Activated T-helper 2 cell treated with anti-CD3 and anti-CD28 coated beads, Interferon-gamma antibody, Interleukin-2, Interleukin-4, amounts not matched to agents 10 μg/mL and 5 μg/mL and 100 μg/mL, durations not matched to agents 14 hours and 24 hours and 36 hours (primary cell): ENCODE measurements around the gene PLAGL1. TPM values are rescaled to one million over a fixed set of nuclear protein-coding genes. Genes with fewer than 3 reads are reported as not detected.

Source experiments
- DNase-seq: peaks from one replicate; pipeline ENCODE4 v3.0.0; 2021; ENCODE audit warnings: low spot score
- H3K27ac Mint-ChIP-seq: one replicate; pipeline ENCODE4 v1.8.0; 2021; ENCODE audit warnings: mixed read lengths
- H3K27me3 Mint-ChIP-seq: one replicate; pipeline ENCODE4 v1.8.0; 2021; ENCODE audit warnings: low read depth, mixed read lengths
- H3K36me3 Mint-ChIP-seq: one replicate; pipeline ENCODE4 v1.8.0; 2021; ENCODE audit warnings: low read depth, mixed read lengths
- H3K4me1 Mint-ChIP-seq: one replicate; pipeline ENCODE4 v1.8.0; 2021; ENCODE audit warnings: low read depth, mixed read lengths
- H3K4me3 Mint-ChIP-seq: one replicate; pipeline ENCODE4 v1.8.0; 2021; ENCODE audit warnings: low read depth, mild to moderate bottlenecking, moderate library complexity, mixed read lengths
- H3K9me3 Mint-ChIP-seq: one replicate; pipeline ENCODE4 v1.8.0; 2021; ENCODE audit warnings: mixed read lengths
- intact Hi-C: fragments of 100-400 bp; cut with micrococcal nuclease; formaldehyde crosslinking; loops from one replicate; pipeline ENCODE4 v1.15.1; 2023
- total RNA-seq: library from RNA; stranded (reverse); gene quantifications from 2 replicates; pipeline ENCODE4 v1.2.3, GENCODE V29; 2022

The PLAGL1 gene
- total RNA-seq, 1 donor from 2014 or later = 15.7 TPM

GRCh38 chr6:143969077-143969476 is 39.0 kb downstream of the PLAGL1 start:
- Mint-ChIP-seq H3K36me3 (no peaks in the 10 kb centered on the region), H3K27me3 (peaks cover 13% of the 10 kb centered on the region), H3K4me3 (no peak overlapping the region), H3K27ac (no peak overlapping the region), H3K4me1 (peaks cover 3% of the 10 kb centered on the region), H3K9me3 (no peaks in the 10 kb centered on the region)
- intact Hi-C loops = no loop called here
- no peak for DNase-seq

- DNase-seq = no peak
- H3K36me3 Mint-ChIP-seq = no peaks in the 10 kb centered on the region
- peaks cover 13% of the 10 kb centered on the region for H3K27me3 Mint-ChIP-seq
- H3K4me3 Mint-ChIP-seq = no peak overlapping the region
- H3K4me1 Mint-ChIP-seq = peaks cover 3% of the 10 kb centered on the region
- no peak overlapping the region for H3K27ac Mint-ChIP-seq
- intact Hi-C loops = no loop called here
- H3K9me3 Mint-ChIP-seq = no peaks in the 10 kb centered on the region
Measured at GRCh38 chr6:143967706-143968376, 40.2 kb downstream of the PLAGL1 start.

- no peaks in the 10 kb centered on the region for H3K36me3 Mint-ChIP-seq
- H3K4me1 Mint-ChIP-seq = peaks cover 3% of the 10 kb centered on the region
- H3K9me3 Mint-ChIP-seq = no peaks in the 10 kb centered on the region
- no peak overlapping the region for H3K4me3 Mint-ChIP-seq
- peaks cover 5% of the 10 kb centered on the region for H3K27me3 Mint-ChIP-seq
- no peak for DNase-seq
- intact Hi-C loops = no loop called here
- no peak overlapping the region for H3K27ac Mint-ChIP-seq
Measured at GRCh38 chr6:143966312-143966711, 41.7 kb downstream of the PLAGL1 start.

GRCh38 chr6:143965503-143966171 is 42.4 kb downstream of the PLAGL1 start:
- no peaks in the 10 kb centered on the region for H3K9me3 Mint-ChIP-seq
- intact Hi-C loops = no loop called here
- peaks cover 3% of the 10 kb centered on the region for H3K4me1 Mint-ChIP-seq
- no peak overlapping the region for H3K27ac Mint-ChIP-seq
- no peak overlapping the region for H3K4me3 Mint-ChIP-seq
- no peaks in the 10 kb centered on the region for H3K36me3 Mint-ChIP-seq
- peaks cover 1% of the 10 kb centered on the region for H3K27me3 Mint-ChIP-seq
- DNase-seq = no peak

DNA sequence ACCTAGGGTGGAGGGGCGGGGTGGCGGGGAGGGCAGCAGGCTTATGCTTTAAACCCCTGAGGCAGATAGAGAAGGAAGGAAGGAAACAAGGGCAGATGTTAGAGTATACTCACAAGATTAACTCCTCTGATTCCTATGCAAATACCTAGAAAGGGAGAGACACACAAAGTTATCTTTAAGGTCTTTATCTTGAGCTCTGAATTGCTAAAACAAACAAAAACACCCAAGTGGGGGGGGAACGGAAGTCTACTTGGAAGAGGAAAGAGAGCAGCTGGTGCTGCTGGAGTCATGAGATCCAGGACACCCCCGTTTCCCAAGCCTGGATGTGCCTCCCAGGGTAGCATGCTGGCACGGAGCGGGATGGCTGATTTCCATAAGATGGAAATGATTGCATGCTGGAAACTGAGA is 43.4 kb downstream of the PLAGL1 start:
- intact Hi-C loops = no loop called here
- H3K4me3 Mint-ChIP-seq = no peak overlapping the region
- H3K9me3 Mint-ChIP-seq = no peaks in the 10 kb centered on the region
- no peaks in the 10 kb centered on the region for H3K36me3 Mint-ChIP-seq
- H3K4me1 Mint-ChIP-seq = peaks cover 3% of the 10 kb centered on the region
- DNase-seq = no peak
- H3K27ac Mint-ChIP-seq = no peak overlapping the region
- H3K27me3 Mint-ChIP-seq = no peaks in the 10 kb centered on the region

GRCh38 chr6:143963158-143963919 is 44.7 kb downstream of the PLAGL1 start:
- Mint-ChIP-seq H3K4me3 (no peak overlapping the region), H3K4me1 (peaks cover 3% of the 10 kb centered on the region), H3K27me3 (no peaks in the 10 kb centered on the region), H3K27ac (no peak overlapping the region), H3K9me3 (no peaks in the 10 kb centered on the region), H3K36me3 (no peaks in the 10 kb centered on the region)
- intact Hi-C loops = no loop called here
- no peak for DNase-seq

- intact Hi-C loops = no loop called here
- Mint-ChIP-seq H3K4me3 (no peak overlapping the region), H3K9me3 (no peaks in the 10 kb centered on the region), H3K36me3 (no peaks in the 10 kb centered on the region), H3K27ac (no peak overlapping the region), H3K27me3 (no peaks in the 10 kb centered on the region), H3K4me1 (peaks cover 3% of the 10 kb centered on the region)
- no peak for DNase-seq
Measured at GRCh38 chr6:143961886-143962878, 45.9 kb downstream of the PLAGL1 start.

- H3K27me3 Mint-ChIP-seq = no peaks in the 10 kb centered on the region
- H3K4me3 Mint-ChIP-seq = no peak overlapping the region
- H3K27ac Mint-ChIP-seq = no peak overlapping the region
- no peaks in the 10 kb centered on the region for H3K9me3 Mint-ChIP-seq
- intact Hi-C loops = no loop called here
- peaks cover 3% of the 10 kb centered on the region for H3K4me1 Mint-ChIP-seq
- no peaks in the 10 kb centered on the region for H3K36me3 Mint-ChIP-seq
- DNase-seq = no peak
Measured at GRCh38 chr6:143961066-143961465, 47.0 kb downstream of the PLAGL1 start.

DNA sequence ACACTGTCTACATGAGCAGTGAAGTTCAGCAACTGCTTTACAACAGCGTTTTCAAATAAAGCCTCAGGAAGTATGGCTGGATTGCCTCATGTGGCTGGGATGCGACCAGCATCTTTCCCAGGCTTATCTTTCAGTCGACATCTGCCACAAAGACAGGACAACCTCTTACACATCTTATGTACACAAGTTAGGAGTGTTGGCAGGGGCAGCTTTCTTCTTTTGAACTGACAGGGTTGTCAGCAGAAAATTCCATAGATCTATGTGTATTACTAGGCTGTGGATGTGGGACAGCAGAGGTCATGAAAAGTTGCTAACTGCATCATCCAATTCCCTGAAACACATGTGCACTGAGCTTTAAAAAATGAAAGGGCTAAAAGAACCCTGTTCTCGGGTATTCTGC is 48.1 kb downstream of the PLAGL1 start:
- no peak overlapping the region for H3K27ac Mint-ChIP-seq
- no peaks in the 10 kb centered on the region for H3K9me3 Mint-ChIP-seq
- H3K4me3 Mint-ChIP-seq = no peak overlapping the region
- no peaks in the 10 kb centered on the region for H3K36me3 Mint-ChIP-seq
- DNase-seq = no peak
- H3K27me3 Mint-ChIP-seq = no peaks in the 10 kb centered on the region
- intact Hi-C loops = no loop called here
- no peaks in the 10 kb centered on the region for H3K4me1 Mint-ChIP-seq

- no peaks in the 10 kb centered on the region for H3K36me3 Mint-ChIP-seq
- H3K27ac Mint-ChIP-seq = no peak overlapping the region
- intact Hi-C loops = no loop called here
- H3K9me3 Mint-ChIP-seq = no peaks in the 10 kb centered on the region
- no peaks in the 10 kb centered on the region for H3K27me3 Mint-ChIP-seq
- no peak overlapping the region for H3K4me3 Mint-ChIP-seq
- no peaks in the 10 kb centered on the region for H3K4me1 Mint-ChIP-seq
- DNase-seq = no peak
Measured at GRCh38 chr6:143958839-143959399, 49.1 kb downstream of the PLAGL1 start.

DNA sequence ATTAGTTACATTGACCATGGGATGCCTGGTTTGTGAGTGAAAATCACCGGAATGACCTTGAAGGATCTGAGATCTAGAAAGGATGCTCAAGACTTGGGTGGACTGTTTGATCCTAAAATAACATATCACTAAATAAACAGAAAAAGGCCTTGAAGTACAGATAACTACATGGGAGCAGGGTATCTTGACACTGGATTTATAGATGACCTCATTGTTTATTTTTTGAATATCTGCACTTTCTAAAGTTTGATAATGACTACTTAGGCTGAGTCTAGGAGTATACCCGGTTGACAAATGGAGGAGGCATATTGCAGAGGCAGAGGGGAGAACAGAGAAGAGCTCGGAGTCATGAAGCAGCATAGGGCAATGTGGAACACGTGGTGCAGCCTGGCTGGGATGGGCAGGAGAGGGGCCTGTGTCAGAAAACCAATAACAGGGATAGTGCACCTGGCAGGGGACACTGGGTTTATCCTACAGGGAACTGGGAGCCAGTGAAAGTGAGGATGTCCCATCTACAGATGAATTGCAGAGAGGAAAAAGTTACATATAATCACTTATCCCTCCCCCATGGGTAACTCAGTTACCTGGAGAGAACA is 50.3 kb downstream of the PLAGL1 start:
- H3K4me1 Mint-ChIP-seq = no peaks in the 10 kb centered on the region
- DNase-seq = no peak
- H3K9me3 Mint-ChIP-seq = no peaks in the 10 kb centered on the region
- no peaks in the 10 kb centered on the region for H3K27me3 Mint-ChIP-seq
- H3K4me3 Mint-ChIP-seq = no peak overlapping the region
- no peak overlapping the region for H3K27ac Mint-ChIP-seq
- no peaks in the 10 kb centered on the region for H3K36me3 Mint-ChIP-seq
- intact Hi-C loops = no loop called here

DNA sequence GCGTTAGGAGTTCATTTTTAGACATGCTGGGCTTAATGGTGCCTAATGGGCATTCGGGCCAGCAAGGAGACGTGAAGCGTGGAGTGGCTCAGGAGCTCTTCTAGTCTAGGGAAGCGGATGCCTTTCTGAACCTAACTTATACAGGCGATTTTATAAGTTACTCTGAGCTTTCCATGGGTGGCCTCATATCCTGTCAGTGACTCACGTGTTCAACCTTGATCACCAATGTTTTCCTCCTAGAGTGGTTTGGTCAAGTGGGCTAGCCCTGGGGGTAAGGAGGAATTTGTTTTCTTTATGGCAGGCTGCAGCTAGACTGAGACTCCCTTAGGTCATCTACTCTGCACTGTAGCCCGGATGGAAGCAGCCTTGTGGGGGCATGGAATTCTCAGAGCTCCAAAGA is 52.1 kb downstream of the PLAGL1 start:
- H3K4me3 Mint-ChIP-seq = no peak overlapping the region
- H3K9me3 Mint-ChIP-seq = no peaks in the 10 kb centered on the region
- no peaks in the 10 kb centered on the region for H3K27me3 Mint-ChIP-seq
- no peaks in the 10 kb centered on the region for H3K36me3 Mint-ChIP-seq
- DNase-seq = no peak
- H3K27ac Mint-ChIP-seq = no peak overlapping the region
- H3K4me1 Mint-ChIP-seq = no peaks in the 10 kb centered on the region
- intact Hi-C loops = no loop called here
